Dedifferentiated amniotic fluid mesenchymal stem cell (primary cell): ENCODE measurements around the gene DUT.
A peak's percentile ranks its signal among the peaks of the same experiment; 100 is the strongest.
"Not testable (repeated sequence)": the region's sequence is repeated elsewhere in the genome, so short reads cannot be mapped to it uniquely, and the experiment has no call there.

Source experiments
- DNase-seq: peaks from one replicate; pipeline ENCODE4 v3.0.0-alpha.2; 2016; ENCODE audit errors: extremely low spot score

DUT gene

GRCh38 chr15:48330855-48331795, at the start of gene DUT:
DUT (plus strand) TSS chr15:48331429; CDS start chr15:48331516, 87 bp downstream.
- peak; percentile 64 for DNase-seq

- DNase-seq, result no peak
Observed at GRCh38 chr15:48281674-48282073, 49.6 kb upstream of the DUT start.

- no peak for DNase-seq
Observed at GRCh38 chr15:48282216-48282615, 49.0 kb upstream of the DUT start.

GRCh38 chr15:48283396-48284145, 47.7 kb upstream of the DUT start:
- no peak for DNase-seq

GRCh38 chr15:48285329-48286214, 45.7 kb upstream of the DUT start:
- DNase-seq, result peak; percentile 84

GRCh38 chr15:48289628-48290027, 41.6 kb upstream of the DUT start:
- DNase-seq, result no peak

- no peak for DNase-seq
Observed at GRCh38 chr15:48292458-48292857, 38.8 kb upstream of the DUT start.

GRCh38 chr15:48297668-48298067, 33.6 kb upstream of the DUT start:
- no peak for DNase-seq

- no peak for DNase-seq
Observed at GRCh38 chr15:48298914-48299313, 32.3 kb upstream of the DUT start.

- DNase-seq, result no peak
Observed at GRCh38 chr15:48300038-48300437, 31.2 kb upstream of the DUT start.

- DNase-seq, result no peak
Observed at GRCh38 chr15:48304398-48304797, 26.8 kb upstream of the DUT start.

- no peak for DNase-seq
Observed at GRCh38 chr15:48306639-48307038, 24.6 kb upstream of the DUT start.

- no peak for DNase-seq
Observed at GRCh38 chr15:48307586-48307985, 23.6 kb upstream of the DUT start.

- no peak for DNase-seq
Observed at GRCh38 chr15:48309740-48310139, 21.5 kb upstream of the DUT start.

- DNase-seq, result no peak
Observed at GRCh38 chr15:48313216-48313615, 18.0 kb upstream of the DUT start.

- DNase-seq, result no peak
Observed at GRCh38 chr15:48315041-48315440, 16.2 kb upstream of the DUT start.

- DNase-seq, result no peak
Observed at GRCh38 chr15:48317221-48317620, 14.0 kb upstream of the DUT start.

- DNase-seq, result no peak
Observed at GRCh38 chr15:48318131-48318530, 13.1 kb upstream of the DUT start.

GRCh38 chr15:48323294-48323693, 7.9 kb upstream of the DUT start:
- DNase-seq, result no peak

GRCh38 chr15:48324949-48325348, 6.3 kb upstream of the DUT start:
- DNase-seq, result no peak

- DNase-seq, result no peak
Observed at GRCh38 chr15:48325400-48325799, 5.8 kb upstream of the DUT start.

GRCh38 chr15:48326180-48326579, 5.0 kb upstream of the DUT start:
- not testable (repeated sequence) for DNase-seq
